Measurements from ENCODE around the gene DEFB110. TPM values are rescaled to one million over a fixed set of nuclear protein-coding genes. Genes with fewer than 3 reads are reported as not detected.

The DEFB110 gene
- total RNA-seq: not detected
- not detected for polyA plus RNA-seq
- long read RNA-seq, donor 1: 0 reads
- long read RNA-seq, donor 2: 0 reads
- long read RNA-seq, donor 3: 0 reads

DNA sequence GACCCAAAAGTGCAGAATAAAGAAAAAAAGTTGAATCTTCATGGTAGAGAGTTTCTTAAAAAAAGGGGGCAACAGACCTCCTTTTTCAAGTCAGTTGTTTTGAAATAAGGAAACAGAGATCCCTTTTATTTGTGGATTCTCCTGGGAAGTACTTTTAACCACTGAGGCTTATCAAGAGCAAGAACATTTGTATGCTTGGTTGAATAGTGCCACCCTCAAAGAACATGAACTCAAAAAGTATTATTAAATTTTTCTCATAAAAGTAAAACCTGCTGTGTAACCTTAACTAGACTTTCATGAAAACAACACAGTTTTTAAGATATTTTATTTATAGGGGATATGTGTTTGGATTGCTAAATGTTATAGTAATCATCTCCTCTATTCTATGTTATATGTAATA, at the start of gene DEFB110:
Gene DEFB110, minus strand, starts transcription at position 101 of the 400 bp plus-strand sequence. Its CDS starts 59 bp downstream, at position 42.
- Histone ChIP-seq H3K4me1 (no peaks in the 10 kb centered on the region), H3K27me3 (no peaks in the 10 kb centered on the region), H3K9me3 (no peaks in the 10 kb centered on the region), H3K36me3 (no peaks in the 10 kb centered on the region), H3K27ac (no peak within 1 kb of the TSS), H3K4me3 (no peak within 1 kb of the TSS)
- DNase-seq: no peak
- TF ChIP-seq, protein P1, sequence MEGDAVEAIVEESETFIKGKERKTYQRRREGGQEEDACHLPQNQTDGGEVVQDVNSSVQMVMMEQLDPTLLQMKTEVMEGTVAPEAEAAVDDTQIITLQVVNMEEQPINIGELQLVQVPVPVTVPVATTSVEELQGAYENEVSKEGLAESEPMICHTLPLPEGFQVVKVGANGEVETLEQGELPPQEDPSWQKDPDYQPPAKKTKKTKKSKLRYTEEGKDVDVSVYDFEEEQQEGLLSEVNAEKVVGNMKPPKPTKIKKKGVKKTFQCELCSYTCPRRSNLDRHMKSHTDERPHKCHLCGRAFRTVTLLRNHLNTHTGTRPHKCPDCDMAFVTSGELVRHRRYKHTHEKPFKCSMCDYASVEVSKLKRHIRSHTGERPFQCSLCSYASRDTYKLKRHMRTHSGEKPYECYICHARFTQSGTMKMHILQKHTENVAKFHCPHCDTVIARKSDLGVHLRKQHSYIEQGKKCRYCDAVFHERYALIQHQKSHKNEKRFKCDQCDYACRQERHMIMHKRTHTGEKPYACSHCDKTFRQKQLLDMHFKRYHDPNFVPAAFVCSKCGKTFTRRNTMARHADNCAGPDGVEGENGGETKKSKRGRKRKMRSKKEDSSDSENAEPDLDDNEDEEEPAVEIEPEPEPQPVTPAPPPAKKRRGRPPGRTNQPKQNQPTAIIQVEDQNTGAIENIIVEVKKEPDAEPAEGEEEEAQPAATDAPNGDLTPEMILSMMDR (IDR thresholded peaks at IDR 0.05): no peak
- intact Hi-C loops (cut with DNase I): no loop called here
- ATAC-seq: no peak

DNA sequence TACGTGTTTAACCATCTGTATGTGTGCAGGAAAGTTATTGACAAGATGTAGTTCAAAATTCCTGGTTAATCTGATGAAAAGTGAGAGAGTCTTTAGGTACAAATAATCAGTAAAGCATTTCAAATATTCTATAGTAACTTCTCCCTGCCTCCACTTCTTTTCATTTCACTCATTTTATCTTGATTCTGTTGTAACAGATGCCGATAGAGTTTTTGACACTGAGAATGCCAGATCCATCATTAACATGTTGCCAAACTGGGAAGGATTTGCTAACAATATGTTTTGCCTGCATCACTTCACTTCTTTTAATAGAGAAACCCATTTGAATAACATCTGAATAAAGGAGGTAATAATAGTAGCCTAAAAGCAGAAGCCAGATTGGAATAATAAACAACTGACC, 48.3 kb upstream of the DEFB110 start:
- Histone ChIP-seq H3K36me3 (no peaks in the 10 kb centered on the region), H3K9me3 (peaks cover 0 to 3% (median 0%) of the 10 kb centered on the region in 12 donors), H3K27ac (no peak overlapping the region), H3K4me1 (no peaks in the 10 kb centered on the region), H3K4me3 (no peak overlapping the region), H3K27me3 (no peaks in the 10 kb centered on the region)
- TF ChIP-seq, protein P1 (IDR thresholded peaks at IDR 0.05): no peak
- ATAC-seq (no peak), DNase-seq (no peak)
- WGBS, 4 donors: 57 to 68% (median 60%) methylated on average over 2 of the region's 2 CpGs
- intact Hi-C loops (cut with DNase I): no loop called here

DNA sequence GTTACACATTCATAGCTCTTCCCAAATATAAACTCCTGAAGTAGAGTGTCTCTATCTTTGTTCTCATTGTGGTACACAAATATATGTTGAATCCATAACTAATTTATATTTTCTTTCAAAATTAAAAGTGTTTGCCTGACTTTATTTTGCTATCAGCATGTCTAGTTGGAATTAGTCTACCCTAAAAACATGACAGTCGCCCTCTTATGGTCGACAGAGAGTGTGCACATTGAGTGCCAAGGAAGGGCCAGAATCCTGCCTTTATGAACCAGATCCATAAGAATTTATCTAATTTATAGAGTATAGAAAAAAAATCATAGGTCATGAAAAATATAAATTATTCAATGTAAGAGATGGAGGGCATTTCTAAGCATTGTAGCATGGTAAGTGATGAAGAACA, 40.3 kb upstream of the DEFB110 start:
- Histone ChIP-seq H3K4me3 (no peak overlapping the region), H3K27me3 (no peaks in the 10 kb centered on the region), H3K9me3 (peaks cover 0 to 5% (median 0%) of the 10 kb centered on the region in 12 donors), H3K36me3 (no peaks in the 10 kb centered on the region), H3K27ac (no peak overlapping the region), H3K4me1 (no peaks in the 10 kb centered on the region)
- no peak for TF ChIP-seq POLR2A (IDR thresholded peaks at IDR 0.05)
- TF ChIP-seq, protein P1 (IDR thresholded peaks at IDR 0.05): no peak
- intact Hi-C loops (cut with DNase I): no loop called here
- no peak for DNase-seq
- 3 to 7% (median 5%) methylated on average over 2 of the region's 2 CpGs for WGBS, 4 donors
- ATAC-seq: no peak

DNA sequence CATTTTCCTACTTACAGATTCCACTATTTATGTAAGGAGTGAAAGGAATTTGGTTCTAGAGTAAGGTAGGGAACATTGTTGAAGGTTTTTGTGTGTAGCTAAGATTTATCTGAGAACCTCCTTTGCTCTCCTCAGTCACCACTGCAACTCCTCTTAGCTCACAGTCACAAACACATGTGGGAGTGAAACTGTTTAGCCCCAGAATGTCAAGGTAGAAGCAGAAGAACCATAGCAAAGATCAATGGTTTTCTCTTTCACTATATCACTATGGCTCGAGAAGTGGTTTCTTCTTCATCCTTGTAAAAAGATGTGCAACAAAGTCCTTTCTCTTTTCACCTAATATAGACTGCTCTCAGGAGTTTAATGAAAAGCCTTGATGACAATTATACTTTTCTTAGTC, 34.4 kb upstream of the DEFB110 start:
- Histone ChIP-seq H3K4me1 (no peaks in the 10 kb centered on the region), H3K27me3 (no peaks in the 10 kb centered on the region), H3K9me3 (no peaks in the 10 kb centered on the region), H3K27ac (no peak overlapping the region), H3K36me3 (no peaks in the 10 kb centered on the region), H3K4me3 (no peak overlapping the region)
- DNase-seq (no peak), ATAC-seq (no peak)
- intact Hi-C loops (cut with DNase I): no loop called here
- 69 to 78% (median 72%) methylated on average over 1 of the region's 1 CpG for WGBS, 4 donors
- TF ChIP-seq, protein P1 (IDR thresholded peaks at IDR 0.05): no peak
- TF ChIP-seq POLR2A (IDR thresholded peaks at IDR 0.05): no peak

Measured in heart left ventricle (tissue), 16 donors.